ENCODE results near the gene PKDREJ.

PKDREJ gene

DNA sequence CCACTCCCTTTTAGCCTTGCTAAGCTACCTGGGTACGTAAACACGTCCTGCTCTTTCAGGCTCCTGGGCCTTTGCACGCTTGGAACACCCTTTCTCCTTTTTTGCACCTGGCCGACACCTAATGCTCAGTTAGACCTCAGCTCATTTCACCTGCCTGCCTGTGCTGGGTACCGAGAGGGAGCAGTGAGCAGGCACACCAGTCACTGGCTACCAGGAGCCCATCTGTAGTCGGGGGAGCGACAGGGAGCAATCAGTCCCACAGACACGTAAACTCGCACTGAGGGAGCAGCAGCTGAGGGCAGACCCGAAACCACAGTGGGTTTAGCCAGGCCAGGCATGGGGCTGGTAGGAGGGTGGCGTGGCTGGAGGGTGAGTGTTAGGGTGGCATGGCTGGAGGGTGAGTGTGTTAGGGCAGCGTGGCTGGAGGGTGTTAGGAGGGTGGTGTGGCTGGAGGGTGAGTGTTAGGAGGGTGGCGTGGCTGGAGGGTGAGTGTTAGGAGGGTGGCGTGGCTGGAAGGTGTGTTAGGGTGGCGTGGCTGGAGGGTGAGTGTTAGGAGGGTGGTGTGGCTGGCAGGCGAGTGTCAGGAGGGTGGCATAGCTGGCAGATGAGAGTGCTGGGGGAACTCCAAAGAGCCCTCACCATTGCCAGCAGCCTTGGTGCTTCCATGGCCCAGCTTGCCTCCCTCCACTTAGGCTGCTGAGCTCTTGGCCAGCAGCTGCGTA lies 27.1 kb upstream of the PKDREJ start:
- DNase-seq (ENCODE audit: low read depth), result no peak

DNA sequence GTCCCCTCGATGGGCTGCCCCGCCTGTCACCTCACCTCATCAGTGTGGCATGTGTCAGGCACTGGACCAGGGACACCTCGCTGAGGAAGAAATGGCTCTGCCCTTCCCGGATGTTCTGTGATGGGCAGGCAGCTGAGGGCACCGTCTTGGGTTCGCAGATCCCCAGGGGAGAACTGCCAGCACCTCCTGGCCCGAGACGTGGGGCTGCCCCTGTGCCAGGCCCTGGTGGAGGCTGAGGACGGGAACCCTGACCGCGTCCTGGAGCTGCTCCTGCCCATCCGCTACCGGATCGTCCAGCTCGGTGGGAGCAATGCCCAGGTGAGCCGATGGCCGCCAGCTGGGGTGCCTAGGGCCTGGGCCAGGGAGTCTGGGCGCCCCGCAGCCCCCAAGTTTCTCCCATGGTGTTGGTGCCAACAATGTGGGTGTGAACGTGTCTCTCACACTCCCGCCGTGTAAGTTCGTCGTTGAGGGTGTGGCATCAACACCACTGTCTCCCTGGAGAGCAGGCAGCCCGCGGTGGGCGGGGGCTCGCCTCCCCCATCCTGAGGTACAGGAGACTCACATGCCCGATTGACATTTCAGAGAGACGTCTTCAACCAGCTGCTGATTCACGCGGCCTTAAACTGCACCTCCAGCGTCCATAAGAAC lies 26.2 kb upstream of the PKDREJ start:
- no peak for DNase-seq (ENCODE audit: low read depth)

DNA sequence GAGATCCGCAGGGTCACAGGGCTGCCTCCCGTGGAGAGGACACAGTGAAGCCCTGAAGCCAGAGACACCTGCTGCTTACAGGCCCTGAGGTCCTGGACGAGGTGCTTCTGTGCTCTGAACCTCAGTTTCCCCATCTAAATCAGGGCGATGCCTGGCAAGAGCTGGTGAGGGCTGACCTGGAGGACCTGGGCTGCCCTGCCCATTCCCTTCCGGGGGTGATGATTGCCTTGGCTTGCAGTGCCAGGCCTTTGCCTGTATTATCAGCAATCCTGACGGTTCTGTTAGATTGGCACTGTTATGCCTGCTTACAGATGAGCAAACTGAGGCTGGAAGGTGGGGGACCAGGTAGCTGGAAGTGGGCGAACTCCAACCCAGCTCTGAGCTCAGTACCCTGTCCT lies 25.7 kb upstream of the PKDREJ start:
- no peak for DNase-seq (ENCODE audit: low read depth)

DNA sequence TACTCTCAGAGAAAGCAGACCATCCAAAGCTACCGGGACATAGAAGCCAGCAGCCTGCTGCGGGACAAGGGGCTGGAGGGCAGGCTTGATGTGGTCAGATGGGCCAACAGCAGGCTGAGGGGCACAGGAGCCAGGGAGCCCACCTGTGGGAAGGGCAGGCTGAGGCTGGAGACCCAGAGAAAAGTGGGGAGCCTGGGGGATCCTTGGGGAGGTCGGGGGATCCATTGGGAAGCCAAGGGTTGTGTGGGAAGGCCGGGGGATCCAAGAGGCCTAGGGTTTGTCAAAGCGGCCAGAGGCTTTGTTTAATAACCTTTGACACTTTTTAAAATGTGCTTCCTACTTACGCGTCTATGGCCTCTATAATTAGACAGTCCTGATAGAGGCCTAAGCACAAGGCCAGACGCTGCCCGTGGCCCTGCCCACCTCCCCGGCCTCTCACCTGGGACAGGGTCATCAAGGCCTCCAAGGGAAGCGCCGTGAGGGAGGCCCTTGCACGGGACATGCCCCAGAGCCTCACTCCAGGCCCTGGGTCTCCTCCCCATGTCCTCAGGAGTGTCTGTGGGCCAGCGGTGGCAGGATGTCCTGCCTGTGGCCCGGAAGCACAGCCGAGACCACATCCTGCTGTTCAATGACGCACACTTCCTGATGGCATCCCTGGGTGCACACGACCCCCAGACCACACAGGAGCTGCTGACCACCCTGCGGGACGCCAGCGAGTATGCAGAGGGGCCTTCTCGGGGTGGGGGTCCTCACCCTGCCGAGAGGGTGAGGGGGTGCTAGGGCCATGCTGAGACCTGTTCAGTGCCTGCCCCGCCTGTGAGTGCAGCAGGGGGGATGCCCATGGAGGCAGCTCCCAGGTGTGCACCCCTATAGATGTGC lies 25.0 kb upstream of the PKDREJ start:
- DNase-seq (ENCODE audit: low read depth), result no peak

DNA sequence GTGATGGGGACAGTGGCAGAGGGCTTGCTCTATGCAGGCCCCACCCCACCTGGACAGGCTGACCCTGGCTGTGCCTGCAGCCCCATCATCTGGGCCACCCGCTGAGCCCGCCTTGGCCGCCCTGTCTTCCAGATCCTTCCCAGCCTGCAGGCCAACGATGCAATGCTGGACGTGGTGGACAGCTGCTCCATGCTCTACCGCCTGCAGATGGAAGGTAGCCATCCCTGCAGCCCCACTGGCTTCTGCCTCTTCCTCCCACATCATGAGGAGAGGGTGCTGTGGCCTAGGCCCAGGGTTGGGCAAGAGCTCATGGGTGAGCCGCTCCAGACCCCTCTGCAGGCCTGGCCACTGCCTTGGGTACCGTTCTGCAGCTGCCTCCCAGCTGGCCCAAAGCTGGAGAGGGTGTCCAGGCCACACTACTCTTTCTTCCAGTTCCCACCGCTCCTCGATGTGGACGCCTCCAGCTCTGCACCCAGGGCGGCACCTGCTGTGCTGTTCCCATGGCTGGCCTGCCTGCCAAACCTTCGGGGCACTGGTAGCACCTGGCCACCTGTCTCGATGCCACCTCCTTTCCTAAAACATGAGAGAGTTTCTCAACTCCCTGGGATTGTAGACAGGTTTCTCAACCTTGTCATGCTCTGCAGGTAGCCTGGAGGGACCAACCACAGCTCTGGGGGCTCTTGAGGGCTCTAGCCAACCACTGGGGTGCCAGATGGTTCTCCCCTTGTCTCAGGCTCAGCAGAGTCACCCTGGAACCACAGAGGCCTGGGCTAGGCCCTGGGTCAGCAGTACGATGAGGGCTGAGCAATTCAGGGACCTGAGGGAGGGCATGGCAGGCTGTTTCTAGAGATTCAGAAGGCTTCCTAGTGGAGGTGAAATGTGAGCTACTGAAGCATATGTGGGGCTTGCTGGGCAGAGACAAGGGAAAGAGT lies 24.1 kb upstream of the PKDREJ start:
- no peak for DNase-seq (ENCODE audit: low read depth)

DNA sequence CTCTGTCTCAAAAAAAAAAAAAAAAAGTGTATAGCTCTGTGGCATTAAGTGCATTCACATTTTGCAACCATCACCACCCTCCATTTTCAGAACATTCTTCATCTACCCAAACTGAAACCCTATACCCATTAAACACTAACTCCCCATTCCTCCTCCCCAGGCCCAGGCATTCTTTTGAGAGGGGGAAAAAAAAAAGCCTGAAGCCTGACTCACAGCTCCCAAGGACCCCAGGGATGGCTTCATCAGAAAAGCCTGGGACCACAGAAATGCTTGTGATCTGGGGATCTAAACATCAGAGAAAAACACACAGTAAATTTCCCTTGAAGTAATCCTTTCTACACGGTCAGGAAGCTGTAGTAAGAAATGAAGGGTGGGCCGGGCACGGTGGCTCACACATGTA lies 22.9 kb upstream of the PKDREJ start:
- DNase-seq (ENCODE audit: low read depth), result no peak

DNA sequence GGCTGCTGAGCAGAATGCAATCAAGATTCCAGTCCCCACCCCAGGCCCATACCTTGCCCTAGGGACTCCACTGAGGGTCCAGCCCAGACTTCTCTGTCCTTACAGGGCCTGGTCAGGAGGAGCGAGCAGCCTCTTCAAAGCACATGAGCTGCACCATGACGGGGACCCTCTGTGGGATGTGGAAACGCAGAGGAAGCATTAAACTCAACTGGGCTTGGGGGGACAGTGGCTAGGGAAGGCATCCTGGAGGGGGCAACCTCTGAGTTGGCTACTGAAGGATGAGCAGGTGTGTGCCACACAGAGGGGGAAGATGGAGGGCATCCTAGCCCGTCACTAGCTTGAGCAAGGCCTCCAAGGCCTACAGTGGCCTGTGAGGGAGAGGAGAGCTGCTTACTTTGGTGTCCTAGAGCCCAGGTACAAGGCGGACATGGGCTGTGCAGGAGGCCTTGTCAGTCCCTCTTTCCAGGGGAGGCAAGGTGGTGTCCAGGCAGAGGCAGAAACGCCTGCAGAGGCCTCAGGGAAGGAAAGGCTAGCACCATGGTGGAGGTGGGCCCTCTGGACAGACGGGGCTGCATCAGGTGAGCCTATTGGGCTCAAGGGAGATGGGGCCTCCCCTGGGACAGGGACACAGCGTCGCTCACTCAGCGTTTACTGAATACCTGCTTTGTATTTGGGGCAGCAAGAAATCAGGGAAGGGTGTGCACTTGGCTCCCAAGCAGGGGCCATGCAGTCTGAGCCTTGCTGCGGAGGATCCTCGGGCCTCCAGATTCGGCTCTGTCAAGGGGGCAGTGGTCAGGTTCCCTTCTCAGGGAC lies 18.9 kb upstream of the PKDREJ start:
- no peak for DNase-seq (ENCODE audit: low read depth)

DNA sequence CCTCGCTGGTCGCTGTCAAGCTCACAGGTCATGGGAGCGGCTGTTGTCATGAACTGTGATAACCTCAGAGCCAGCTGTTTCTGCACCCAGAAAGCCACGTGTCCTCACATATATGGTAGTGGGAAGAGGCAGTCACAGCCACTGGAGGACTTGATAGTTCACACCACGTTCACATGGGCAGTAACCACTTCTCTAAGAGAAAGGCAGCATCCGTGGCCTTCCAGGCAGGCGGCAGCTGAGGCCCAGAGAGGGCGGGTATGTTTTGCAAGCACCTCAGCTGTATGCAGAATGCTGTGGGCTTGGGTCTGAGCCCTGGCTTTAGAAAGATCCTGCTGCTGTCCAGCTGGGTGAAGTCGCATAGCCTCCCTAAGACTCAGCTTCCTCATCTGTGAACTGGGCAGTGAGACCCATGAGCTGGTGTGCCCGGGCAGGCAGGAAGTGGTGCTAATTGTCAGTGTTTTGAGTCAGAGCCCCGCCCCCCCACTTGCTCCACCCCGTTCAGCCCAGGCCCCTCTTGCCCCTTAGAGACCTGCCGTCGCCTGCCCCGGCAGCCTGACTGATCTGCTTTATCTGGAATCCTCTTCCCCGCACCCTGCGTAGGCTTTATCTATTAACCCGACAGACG lies 18.0 kb upstream of the PKDREJ start:
- no peak for DNase-seq (ENCODE audit: low read depth)

DNA sequence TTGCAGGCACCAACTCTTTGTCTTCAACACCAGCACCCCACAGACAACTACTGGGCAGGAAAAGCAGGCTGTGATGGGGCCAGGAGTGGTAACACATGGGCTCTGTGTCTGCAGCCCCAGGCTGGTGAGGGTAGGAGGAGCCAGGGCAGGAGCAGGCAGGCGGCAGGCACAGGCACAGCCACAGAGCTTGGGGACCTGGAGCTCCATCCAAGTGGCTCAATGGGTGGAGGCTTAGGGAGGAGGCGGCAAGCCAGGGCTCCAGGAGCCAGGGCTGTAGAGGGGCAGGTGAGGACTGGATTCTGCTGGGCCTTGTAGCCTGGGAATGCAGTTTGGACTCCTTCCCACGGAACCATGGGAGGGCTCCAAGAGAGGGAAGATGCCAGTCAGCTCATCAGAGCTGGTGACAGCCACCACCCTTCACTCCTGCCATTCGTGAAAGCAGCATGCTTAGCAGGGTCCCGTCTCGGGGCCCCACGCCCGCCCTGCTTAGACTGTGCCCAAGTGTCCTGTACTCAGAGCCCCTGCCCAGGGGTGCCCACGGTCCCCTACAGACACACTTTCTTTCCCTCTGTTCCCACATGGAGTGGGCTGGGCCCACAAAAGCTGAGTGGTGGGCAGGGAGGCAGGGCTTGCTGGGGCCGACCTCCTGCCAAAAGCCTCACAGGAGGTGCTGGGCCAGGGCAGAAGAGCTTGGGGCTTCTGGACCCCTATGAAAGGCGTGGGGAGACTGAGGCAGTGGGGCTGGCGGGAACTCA lies 17.1 kb upstream of the PKDREJ start:
- DNase-seq (ENCODE audit: low read depth), result no peak

DNA sequence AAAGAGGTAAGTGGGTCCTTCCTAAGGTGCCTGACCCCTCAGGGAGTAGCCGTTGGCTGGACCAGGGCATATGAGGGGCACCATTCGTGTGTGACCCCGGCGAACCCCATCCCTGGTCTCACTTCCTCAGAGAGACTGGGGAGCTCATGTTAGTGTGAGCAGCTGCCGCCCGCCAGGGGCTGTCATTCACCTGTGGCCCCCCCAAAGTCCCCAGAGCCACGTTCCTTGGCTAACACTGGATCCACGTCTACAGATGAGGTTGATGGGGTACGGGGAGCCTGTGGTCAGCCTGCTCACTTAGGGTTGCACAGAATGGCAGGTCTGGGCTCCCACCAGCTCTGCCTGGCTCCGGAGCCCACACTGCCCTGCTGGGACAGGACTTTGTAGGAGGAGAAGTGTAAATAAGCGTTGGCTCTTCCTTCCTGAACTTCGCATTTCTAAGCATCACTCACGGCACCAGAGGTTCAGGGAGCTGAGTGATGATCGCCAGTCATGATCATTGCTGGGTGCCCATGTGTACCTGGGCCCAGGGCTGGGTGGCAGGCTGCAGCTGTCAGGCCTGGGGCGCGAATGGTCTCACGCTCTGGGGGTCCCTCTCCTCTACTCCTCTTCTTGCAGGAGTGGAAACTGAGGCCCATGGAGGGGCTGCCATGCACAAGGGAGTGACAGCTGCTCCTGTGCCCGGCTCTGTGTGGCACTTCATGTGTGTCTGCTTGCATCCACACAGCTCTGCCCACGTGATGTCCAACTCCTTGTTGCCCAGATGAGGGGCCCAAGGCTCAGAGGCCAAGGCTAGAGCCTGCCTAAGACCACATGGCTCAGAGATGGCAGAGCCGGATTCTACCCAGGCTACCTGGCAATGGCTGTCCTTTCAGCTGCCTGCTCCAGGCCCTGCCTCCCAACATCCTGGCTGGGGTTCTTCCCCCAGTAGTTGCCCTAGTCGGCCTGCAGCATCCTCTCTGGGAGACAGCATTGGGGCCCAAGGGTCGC lies 15.8 kb upstream of the PKDREJ start:
- no peak for DNase-seq (ENCODE audit: low read depth)

DNA sequence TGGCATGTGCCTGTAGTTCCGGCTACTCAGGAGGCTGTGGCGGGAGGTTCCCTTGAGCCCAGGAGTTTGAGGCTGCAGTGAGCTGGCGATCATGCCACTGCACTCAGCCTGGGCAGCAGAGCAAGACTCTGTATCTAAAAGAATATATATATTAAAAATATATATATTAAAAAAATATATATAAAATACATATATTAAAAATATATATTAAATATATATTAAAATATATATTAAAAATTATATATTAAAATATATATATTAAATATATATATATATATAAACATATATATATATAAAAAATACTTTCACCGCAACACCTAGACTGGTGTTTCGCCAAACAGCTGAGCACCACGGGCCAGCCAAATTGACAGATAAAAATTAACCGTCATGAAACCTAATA lies 13.4 kb upstream of the PKDREJ start:
- no peak for DNase-seq (ENCODE audit: low read depth)

DNA sequence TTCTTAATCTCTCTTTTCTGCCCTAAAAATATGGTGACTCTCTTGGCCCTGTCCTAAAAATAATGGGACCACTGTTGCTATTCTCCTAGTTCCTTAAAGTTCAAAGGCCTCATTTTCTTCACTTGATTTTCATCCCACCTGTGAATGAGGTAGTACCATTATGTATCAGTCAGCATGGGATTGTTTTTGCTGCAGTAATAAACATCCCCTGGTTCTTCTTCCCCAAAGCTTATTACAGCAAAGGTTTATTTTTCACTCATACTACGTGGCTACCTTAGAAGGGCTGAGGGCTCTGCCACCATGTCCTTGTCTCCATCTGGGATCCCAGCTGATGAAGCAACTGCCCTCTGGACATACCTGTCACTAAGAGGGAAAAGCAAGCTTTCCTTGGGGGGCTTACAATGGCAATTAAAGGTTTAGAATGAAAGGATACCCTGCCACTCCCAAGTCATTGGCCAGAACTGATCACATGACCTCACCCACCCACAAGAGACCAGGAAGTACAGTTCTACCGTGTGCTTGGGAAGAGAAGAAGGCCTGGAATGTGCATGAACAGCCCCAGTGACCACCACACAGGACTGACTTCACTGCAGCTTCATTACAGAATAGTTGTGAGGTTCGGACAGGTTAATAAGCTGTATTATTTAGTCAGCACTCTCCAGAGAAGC lies 12.4 kb upstream of the PKDREJ start:
- DNase-seq (ENCODE audit: low read depth), result no peak

DNA sequence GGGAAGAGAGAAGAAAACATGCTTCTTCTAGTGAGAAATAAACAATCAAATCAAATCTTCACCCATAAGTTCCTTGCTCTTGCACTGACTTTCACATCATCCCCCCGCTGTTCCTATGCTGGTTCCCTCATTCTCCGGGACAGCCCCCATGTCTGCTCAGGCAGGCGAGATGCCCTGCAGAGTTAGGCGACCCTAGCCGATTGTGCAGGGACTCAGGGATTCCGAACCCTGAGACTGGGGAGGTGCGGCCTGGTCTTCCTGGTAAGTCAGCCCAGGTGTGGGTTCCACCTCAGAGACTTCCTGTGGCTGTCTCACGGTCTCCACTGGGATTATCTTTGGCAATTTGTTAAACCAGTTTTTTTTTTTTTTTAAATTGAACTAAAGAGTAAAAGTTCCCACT lies 11.2 kb upstream of the PKDREJ start:
- DNase-seq (ENCODE audit: low read depth), result no peak

DNA sequence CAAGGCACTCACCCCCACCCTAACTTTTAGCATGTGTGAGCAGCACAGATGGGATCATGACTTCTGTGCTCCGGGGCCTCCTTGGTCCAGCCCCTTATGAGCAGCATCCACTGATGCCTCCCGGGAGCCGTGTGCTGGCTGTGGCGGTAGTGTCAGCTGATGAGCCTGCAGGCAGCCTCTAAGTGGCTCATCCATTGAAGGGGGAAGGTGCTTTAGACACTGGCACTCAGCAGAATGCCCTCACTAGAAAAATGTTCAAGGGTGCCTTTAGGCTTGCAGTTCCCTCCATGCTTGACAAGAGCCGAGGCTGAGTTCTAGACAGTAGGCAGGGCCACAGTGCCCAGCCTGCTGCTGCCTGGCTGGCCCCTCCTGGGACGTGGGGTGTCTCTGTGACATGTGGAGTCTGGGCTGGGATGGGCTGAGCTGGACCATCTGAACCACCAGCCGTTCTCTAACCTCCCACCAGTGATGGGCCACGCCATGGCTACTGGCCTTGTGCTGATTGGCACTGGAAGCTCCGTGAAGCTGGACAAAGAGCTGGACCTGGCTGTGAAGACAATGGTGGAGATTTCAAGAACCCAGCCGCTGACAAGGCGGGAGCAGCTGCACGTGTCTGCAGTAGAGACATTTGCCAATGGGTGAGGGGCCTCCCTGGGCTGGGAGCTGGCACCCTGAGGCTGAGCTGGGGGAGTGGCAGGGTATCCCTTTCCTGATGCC lies 10.4 kb upstream of the PKDREJ start:
- no peak for DNase-seq (ENCODE audit: low read depth)

DNA sequence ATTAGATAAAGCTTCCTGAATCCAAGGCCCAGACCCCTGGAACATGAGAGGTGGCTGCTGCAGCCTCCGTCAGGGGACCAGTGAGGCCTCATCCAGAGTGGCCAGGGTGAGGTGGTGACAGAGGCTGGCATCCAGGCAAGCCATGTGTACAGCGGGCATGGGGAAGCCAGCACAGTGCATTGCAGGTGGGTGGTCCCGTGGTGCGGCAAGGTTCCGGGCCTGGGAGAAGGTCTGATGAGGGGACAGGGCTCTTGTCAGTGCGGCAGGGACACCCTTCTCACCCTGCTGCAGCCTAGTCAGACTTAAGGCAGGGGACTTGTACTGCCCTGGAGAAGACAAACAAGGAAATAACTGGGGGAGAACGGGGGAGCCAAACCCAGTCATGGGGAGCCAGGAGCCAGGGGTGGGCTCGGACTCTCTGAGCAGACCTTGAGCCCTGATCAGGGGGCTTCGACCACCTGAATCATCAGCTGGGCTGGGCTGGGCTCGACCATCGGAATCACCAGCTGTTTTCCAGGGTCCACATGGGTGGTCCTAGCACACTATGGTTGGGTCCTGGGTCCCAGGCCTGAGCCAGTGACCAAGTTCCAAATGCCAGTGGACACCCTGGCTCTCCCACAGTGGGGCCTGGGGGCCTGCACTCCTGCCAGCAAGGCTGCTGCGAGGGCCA lies 9.8 kb upstream of the PKDREJ start:
- DNase-seq (ENCODE audit: low read depth), result no peak

DNA sequence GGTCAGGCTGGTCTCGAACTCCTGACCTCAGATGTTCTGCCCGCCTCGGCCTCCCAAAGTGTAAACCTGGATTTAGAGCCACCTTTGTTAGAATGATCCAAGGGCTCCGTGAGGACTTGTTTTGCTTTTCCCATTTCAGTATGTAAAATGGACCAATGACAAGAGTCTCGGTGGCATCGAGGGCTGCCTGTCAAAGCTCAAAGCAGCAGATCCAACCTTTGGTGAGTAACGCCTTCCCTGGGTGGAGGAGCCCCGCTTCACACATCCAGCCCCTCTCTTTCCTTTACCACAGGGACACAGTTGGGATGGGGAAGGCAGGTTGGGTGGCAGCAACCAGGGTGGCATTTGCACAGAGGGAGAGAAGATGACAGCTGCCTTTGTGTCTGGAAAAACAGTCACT lies 9.1 kb upstream of the PKDREJ start:
- no peak for DNase-seq (ENCODE audit: low read depth)

DNA sequence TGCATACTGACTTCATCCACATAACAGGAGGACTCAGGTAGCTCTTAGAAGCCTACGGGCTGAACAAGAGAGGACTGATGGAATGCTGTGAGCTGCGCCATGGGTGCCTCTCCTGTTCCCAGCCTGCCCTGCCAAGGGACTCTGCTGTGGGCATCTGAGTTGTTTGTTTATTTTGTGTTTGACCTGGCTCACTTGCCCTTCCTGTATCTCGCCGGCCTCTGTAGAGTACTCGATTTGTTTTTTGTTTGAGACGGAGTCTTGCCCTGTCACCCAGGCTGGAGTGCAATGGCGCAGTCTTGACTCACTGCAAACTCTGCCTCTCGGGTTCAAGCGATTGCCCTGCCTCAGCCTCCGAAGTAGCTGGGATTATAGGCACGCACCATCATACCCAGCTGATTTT lies 6.4 kb upstream of the PKDREJ start:
- no peak for DNase-seq (ENCODE audit: low read depth)
